Activated naive CD4-positive, alpha-beta T cell treated with anti-CD3 and anti-CD28 coated beads, Interleukin-2, amount 10 ng/mL, durations not matched to agents 7 days and 5 days (primary cell): ENCODE measurements around the gene GOSR2.

Experiments
- CTCF ChIA-PET: fragments of 350-600 bp; sonication (Branson Sonifier 250); formaldehyde crosslinking; loops from one replicate; lab custom pipeline; 2021; ENCODE audit warnings: antibody characterized with exemption; lab: Charles Lee
- DNase-seq: peaks from one replicate; pipeline ENCODE4 v3.0.0-alpha.2; 2020
- H3K27ac Mint-ChIP-seq: one replicate; pipeline ENCODE4 v1.8.0; 2021; ENCODE audit warnings: mild to moderate bottlenecking, moderate library complexity, mixed read lengths
- H3K27me3 Mint-ChIP-seq: one replicate; pipeline ENCODE4 v1.8.0; 2021; ENCODE audit warnings: mild to moderate bottlenecking, mixed read lengths
- H3K36me3 Mint-ChIP-seq: one replicate; pipeline ENCODE4 v1.8.0; 2021; ENCODE audit warnings: mixed read lengths
- H3K4me1 Mint-ChIP-seq: one replicate; pipeline ENCODE4 v1.8.0; 2021; ENCODE audit warnings: mixed read lengths
- H3K4me3 Mint-ChIP-seq: one replicate; pipeline ENCODE4 v1.8.0; 2021; ENCODE audit warnings: mild to moderate bottlenecking, moderate library complexity, mixed read lengths
- H3K9me3 Mint-ChIP-seq: one replicate; pipeline ENCODE4 v1.8.0; 2021; ENCODE audit warnings: mixed read lengths

The GOSR2 gene

DNA sequence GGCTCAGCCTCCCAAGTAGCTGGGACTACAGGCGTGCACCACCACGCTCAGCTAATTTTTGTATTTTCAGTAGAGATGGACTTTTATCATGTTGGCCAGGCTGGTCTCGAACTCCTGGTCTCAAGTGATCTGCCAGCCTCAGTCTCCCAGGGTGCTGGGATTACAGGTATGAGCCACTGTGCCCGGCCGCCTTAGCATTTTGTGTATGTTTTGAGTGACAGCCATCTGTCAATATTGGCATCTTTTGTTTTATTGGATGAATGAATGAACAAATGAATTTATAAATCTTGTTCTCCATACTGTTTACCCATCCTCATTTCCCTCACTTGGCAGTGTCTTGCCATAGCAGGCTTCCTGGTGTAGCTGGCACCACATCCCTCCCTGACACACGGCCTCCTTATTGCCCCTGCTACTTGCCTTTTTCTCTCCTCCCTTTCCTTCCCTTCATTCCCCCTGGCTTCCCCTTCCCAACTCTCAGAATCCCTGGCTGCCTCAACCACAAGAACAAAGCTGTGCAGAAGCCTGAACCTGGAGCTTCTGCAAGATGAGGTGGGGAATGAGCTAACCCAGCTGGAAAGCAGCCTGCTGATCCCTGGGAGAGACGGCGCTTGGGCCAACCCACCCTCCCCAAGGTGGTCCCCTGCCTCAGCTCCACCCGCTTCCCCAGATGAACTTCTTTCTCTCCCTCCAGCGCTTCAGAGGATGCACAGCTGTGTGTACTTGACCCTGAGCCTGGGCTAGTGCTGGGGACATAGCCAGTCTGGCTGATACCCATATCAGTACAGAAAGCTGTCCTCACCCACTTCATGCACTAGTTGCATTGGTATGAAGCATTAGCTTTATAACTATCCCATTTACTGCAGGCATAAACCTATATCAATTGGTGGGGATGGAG is 37.3 kb upstream of the GOSR2 start:
- CTCF ChIA-PET = interaction anchor here (2.0 kb wide), 1 partner anchor 50 kb away, joined by 6 read pairs; no protein-coding TSS in a partner anchor
- Mint-ChIP-seq H3K4me1 (no peaks in the 10 kb centered on the region), H3K4me3 (no peak overlapping the region), H3K27ac (no peak overlapping the region), H3K27me3 (peaks cover 39% of the 10 kb centered on the region), H3K9me3 (no peaks in the 10 kb centered on the region), H3K36me3 (no peaks in the 10 kb centered on the region)
- no peak for DNase-seq

DNA sequence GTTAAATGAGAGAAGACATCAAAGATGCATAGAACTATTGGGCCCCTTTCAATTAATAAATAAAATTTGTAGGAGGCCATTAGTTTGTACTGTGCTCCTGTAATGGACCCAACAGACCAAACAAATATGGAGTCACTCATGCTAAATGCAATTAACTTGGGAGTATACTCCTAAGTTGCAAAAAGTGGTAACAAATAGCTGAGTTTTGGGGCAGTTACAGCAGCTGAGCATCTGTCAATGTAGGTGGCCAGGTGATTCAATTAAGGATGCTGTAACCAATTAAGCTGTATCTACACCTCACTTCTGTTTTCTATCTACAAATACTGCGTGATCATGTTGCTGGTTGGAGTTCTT is 36.7 kb upstream of the GOSR2 start:
- H3K36me3 Mint-ChIP-seq = no peaks in the 10 kb centered on the region
- DNase-seq = no peak
- H3K4me3 Mint-ChIP-seq = no peak overlapping the region
- no peaks in the 10 kb centered on the region for H3K4me1 Mint-ChIP-seq
- H3K27ac Mint-ChIP-seq = no peak overlapping the region
- CTCF ChIA-PET = interaction anchor here (2.0 kb wide), 1 partner anchor 51 kb away, joined by 6 read pairs; no protein-coding TSS in a partner anchor
- H3K27me3 Mint-ChIP-seq = peaks cover 44% of the 10 kb centered on the region
- H3K9me3 Mint-ChIP-seq = no peaks in the 10 kb centered on the region

DNA sequence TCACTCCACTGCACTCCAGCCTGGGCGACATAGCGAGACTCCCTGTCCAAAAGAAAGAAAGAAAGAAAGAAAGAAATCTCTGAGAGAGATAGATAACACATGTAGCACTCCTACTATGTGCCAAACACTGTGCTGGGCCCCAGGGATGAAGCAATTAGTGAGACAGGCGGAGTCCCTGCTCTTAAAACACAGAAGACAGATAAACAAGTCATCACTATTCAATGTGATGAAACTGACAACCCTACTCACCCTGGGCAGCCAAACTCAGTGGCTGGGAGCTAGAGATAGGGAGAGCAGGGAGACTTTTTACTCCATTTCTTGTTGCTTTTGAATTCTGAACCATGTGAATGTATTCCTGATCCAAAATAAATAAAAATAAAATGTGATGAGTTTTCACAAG is 35.2 kb upstream of the GOSR2 start:
- H3K4me1 Mint-ChIP-seq = no peaks in the 10 kb centered on the region
- no peak for DNase-seq
- H3K36me3 Mint-ChIP-seq = no peaks in the 10 kb centered on the region
- H3K27me3 Mint-ChIP-seq = peaks cover 59% of the 10 kb centered on the region
- H3K4me3 Mint-ChIP-seq = no peak overlapping the region
- H3K27ac Mint-ChIP-seq = no peak overlapping the region
- CTCF ChIA-PET = no interaction called here
- H3K9me3 Mint-ChIP-seq = no peaks in the 10 kb centered on the region

DNA sequence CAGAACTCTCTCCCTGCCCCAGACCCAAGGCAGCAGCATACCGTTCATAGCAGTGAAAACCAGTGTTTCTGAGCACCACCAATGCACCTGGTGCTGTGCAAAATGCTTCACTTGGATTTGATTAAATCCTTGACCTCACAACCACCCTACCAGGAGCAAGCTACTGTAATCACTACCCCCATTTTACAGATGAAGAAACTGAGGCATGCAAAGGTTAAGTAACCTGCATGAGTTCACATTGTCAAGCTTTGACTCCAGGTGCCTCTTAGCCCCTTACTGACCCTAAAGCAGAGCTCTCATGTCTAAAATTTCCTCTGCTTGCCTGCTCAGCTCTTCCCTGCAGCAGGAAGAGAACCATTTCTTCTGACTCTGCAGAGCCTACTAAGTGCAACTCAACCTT is 34.2 kb upstream of the GOSR2 start:
- Mint-ChIP-seq H3K36me3 (no peaks in the 10 kb centered on the region), H3K4me1 (no peaks in the 10 kb centered on the region), H3K4me3 (no peak overlapping the region), H3K27me3 (peaks cover 69% of the 10 kb centered on the region), H3K9me3 (no peaks in the 10 kb centered on the region), H3K27ac (no peak overlapping the region)
- no peak for DNase-seq
- CTCF ChIA-PET = interaction anchor here (1.5 kb wide), 1 partner anchor 52 kb away, joined by 4 read pairs; no protein-coding TSS in a partner anchor

DNA sequence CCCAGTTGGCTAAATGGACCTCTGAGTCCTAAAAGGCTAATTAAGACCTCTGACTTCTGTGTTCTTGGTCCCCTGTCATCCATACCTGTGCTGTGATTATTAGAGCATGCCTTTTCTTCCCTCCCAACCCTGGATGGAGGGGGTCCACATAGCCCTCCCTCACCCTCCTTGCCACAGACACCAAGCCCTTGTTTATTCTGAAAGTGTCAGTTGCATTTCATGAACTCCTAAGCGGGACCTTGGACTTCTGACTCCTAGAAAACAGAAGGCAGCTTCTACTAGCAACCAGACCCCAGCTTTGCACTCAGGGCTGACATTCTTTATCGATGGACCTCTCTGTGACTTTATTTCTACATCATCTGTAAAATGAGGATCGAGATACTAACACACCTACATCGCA is 33.4 kb upstream of the GOSR2 start:
- Mint-ChIP-seq H3K27me3 (peaks cover 71% of the 10 kb centered on the region), H3K36me3 (no peaks in the 10 kb centered on the region), H3K27ac (no peak overlapping the region), H3K4me1 (no peaks in the 10 kb centered on the region), H3K4me3 (no peak overlapping the region), H3K9me3 (no peaks in the 10 kb centered on the region)
- no peak for DNase-seq
- CTCF ChIA-PET = interaction anchor here (1.5 kb wide), 1 partner anchor 51 kb away, joined by 4 read pairs; no protein-coding TSS in a partner anchor

DNA sequence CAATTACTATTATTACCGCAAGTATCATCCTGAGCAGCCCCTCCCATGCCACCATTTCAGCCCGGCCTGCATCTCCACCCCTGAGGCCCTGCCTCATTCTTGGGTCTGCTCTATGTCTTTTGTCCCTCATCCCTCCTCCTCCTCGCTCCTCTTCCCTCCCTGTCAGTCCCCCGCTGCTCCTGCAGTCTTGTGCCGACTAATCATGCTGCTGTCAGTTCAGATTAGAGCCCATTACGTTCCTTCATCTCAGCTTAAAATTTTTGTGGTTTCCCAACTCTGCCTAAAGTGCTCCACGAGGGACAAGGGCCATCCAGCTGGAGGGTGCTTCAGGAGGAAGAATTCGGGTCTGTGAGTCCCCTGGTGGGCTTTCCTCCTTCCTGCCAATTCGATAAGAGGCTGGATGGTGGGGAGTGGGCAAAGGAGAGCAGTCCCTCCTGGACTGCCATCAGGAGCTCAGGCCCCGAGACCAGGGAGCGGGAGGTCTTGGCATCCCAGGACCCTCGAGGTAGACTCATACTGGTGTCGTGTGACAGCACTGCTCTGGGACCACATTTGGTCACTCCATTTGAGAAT is 32.9 kb upstream of the GOSR2 start:
- DNase-seq = no peak
- no peaks in the 10 kb centered on the region for H3K4me1 Mint-ChIP-seq
- peaks cover 68% of the 10 kb centered on the region for H3K27me3 Mint-ChIP-seq
- no peaks in the 10 kb centered on the region for H3K36me3 Mint-ChIP-seq
- no peak overlapping the region for H3K27ac Mint-ChIP-seq
- no peaks in the 10 kb centered on the region for H3K9me3 Mint-ChIP-seq
- no peak overlapping the region for H3K4me3 Mint-ChIP-seq
- CTCF ChIA-PET = no interaction called here

DNA sequence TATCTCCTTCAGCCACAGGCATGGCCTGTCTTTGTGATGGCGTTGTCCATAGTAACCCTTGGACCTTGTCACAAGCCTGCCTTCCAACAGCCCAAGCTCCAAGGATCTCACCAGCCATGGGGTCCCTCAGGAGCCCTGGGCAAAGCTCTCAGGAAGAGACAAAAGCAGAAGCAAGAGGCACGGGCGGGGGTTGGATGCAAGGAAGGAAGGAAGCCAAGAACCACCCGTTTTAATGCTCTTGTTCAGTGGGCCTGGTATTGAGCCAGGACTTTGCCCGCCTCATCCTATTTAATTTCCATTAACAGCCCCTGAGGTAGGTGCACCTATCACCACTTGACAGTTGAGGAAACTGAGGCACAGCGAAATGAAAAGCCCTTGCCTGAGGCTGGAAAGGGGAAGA is 32.3 kb upstream of the GOSR2 start:
- Mint-ChIP-seq H3K36me3 (no peaks in the 10 kb centered on the region), H3K9me3 (no peaks in the 10 kb centered on the region), H3K27ac (no peak overlapping the region), H3K4me1 (no peaks in the 10 kb centered on the region), H3K27me3 (peaks cover 71% of the 10 kb centered on the region), H3K4me3 (no peak overlapping the region)
- no peak for DNase-seq
- CTCF ChIA-PET = no interaction called here

DNA sequence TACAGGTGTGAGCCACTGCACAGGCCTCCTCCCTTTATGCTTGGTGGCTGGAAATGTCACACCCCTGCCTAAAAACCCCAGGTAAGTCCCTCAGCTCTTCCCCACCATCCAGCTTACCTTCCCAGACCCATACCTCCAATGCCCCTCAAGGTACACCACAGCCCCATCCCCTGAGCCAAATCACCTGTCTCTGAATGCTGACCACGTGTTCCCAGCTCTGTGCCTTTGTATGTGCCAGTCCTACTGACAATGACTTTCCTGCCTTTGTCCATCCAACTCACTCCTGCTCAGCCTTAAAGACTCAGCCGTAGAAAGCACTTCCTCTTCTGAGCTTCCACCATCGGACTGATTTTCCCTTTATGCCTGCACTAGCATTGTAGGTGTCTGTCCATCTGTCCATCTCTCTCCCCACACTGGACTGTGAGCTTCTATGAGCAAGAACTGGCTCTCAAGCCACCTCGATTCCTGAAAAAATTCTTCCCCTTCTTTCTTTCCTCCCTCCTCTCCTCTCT is 30.7 kb upstream of the GOSR2 start:
- Mint-ChIP-seq H3K4me1 (no peaks in the 10 kb centered on the region), H3K4me3 (no peak overlapping the region), H3K27ac (no peak overlapping the region), H3K9me3 (no peaks in the 10 kb centered on the region), H3K36me3 (no peaks in the 10 kb centered on the region), H3K27me3 (peaks cover 80% of the 10 kb centered on the region)
- CTCF ChIA-PET = no interaction called here
- no peak for DNase-seq

DNA sequence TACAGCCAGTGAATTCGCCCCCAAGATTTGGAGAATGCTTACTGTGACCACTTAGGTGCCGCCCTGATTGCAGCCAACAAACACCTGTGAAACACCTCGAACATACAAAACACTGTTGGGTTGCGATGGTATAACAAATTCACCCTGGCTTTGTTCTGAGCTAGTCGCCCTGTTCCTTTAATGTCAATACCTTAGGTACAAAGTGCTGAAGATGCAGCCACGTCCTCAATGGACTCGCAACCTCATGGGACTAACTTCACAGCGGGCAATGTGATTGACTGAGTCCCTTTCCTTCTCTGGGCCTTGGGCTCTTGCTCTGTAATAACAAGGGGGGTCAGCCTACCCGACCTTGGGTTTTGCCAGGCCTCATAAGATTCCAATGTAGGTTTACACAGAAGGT is 28.9 kb upstream of the GOSR2 start:
- H3K27ac Mint-ChIP-seq = no peak overlapping the region
- no peaks in the 10 kb centered on the region for H3K36me3 Mint-ChIP-seq
- H3K4me3 Mint-ChIP-seq = no peak overlapping the region
- CTCF ChIA-PET = no interaction called here
- H3K4me1 Mint-ChIP-seq = no peaks in the 10 kb centered on the region
- peaks cover 65% of the 10 kb centered on the region for H3K27me3 Mint-ChIP-seq
- no peak for DNase-seq
- H3K9me3 Mint-ChIP-seq = no peaks in the 10 kb centered on the region

DNA sequence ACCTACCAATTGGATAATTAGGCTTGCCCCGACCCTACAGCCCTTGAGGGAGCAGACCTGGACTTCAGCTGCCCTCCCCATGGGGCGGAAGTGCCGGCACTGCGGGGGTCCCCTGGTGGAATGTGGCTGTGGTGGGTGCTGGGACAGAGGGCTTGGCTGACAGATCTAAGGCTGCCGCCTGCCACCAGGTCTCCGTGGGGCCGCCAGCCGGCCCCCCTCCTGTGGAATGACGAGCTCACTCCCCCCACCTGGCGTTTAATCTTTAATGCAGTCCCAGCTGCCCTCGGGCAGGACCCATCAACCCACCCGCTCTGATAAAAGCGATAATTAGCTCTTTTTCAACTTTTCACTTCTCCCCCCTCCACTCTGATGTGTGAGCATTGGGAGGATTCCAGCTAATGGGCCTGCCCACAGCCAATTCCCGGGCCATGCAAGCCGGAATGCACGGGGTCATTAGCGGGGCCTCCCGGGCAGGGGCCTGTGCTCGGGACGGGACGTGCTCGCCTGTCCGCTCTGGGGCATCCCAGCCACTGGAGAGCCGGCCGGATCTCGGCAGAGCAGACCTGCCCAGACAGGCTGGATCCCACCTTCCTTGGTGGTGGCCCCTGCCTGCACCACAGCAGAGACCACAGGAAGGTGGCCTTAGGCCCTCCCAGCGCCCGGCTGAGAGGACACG is 28.3 kb upstream of the GOSR2 start:
- Mint-ChIP-seq H3K36me3 (no peaks in the 10 kb centered on the region), H3K9me3 (no peaks in the 10 kb centered on the region), H3K27me3 (peaks cover 59% of the 10 kb centered on the region), H3K4me3 (no peak overlapping the region), H3K27ac (no peak overlapping the region), H3K4me1 (no peaks in the 10 kb centered on the region)
- DNase-seq = no peak
- CTCF ChIA-PET = interaction anchor here (1.1 kb wide), 1 partner anchor 18 kb away, joined by 3 read pairs; no protein-coding TSS in a partner anchor

DNA sequence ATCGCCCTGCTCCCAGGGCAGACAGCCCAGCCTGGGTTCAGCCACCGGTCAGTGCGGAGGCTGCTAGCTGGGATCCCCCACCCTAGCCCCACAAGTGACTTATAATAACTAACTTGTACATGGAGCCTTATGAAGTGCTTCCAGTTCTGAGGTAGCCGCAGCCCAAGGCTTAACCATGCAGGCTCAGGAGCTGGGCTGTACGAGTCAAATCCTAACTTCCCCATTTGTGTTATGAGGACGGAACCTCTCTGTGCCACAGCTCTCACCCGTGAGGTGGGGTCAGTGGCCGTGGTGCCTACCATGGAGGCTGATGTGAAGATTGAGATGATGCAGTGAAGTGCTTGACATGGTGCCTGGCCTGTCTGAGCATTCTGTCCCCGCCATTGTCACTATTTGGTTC is 27.8 kb upstream of the GOSR2 start:
- CTCF ChIA-PET = interaction anchor here (1.1 kb wide), 1 partner anchor 19 kb away, joined by 3 read pairs; no protein-coding TSS in a partner anchor
- no peak overlapping the region for H3K27ac Mint-ChIP-seq
- H3K4me1 Mint-ChIP-seq = no peaks in the 10 kb centered on the region
- no peak overlapping the region for H3K4me3 Mint-ChIP-seq
- peaks cover 57% of the 10 kb centered on the region for H3K27me3 Mint-ChIP-seq
- H3K36me3 Mint-ChIP-seq = no peaks in the 10 kb centered on the region
- no peak for DNase-seq
- H3K9me3 Mint-ChIP-seq = no peaks in the 10 kb centered on the region

DNA sequence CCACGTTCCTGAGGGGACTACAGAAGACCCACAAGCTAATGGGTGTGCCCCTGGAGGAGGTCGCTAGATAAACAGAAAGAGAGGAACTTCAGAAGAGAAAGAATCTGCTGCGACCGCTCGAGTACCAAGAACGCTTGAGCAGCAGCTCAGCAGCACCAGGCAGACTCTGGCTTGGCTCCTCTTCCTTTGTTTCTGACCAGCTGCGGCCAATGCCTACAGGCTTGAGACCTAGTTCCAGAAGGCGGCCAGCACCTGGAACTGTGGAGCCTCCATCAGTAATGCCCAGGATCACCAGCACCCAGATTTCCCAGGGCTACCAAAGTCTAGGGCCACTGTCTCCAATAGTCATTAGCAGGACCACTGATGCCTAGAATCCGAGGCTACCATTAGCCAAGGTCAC is 26.0 kb upstream of the GOSR2 start:
- Mint-ChIP-seq H3K27me3 (peaks cover 44% of the 10 kb centered on the region), H3K4me1 (no peaks in the 10 kb centered on the region), H3K27ac (no peak overlapping the region), H3K36me3 (no peaks in the 10 kb centered on the region), H3K9me3 (no peaks in the 10 kb centered on the region), H3K4me3 (no peak overlapping the region)
- no peak for DNase-seq
- CTCF ChIA-PET = interaction anchor here (0.9 kb wide), 1 partner anchor 55 kb away, joined by 3 read pairs; no protein-coding TSS in a partner anchor

DNA sequence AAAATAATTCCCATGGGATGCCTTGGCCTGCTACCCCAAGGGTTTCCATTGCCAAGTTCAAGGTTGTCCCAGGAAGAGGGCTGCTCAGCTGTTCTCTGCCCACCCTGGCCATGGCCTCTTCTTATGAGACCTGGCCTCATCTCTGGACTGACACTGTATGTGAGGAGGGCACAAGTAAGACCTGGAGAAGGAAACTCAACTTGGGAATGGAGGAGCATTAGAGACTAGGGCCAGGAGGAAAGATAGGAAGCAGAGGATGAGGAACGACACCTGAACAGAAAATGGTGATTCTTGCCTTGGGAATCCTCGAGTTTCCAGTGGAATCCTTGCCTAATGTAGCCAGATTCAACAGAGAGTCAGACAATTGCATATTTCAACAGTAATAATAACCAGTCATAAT is 24.6 kb upstream of the GOSR2 start:
- Mint-ChIP-seq H3K9me3 (no peaks in the 10 kb centered on the region), H3K27ac (no peak overlapping the region), H3K4me3 (no peak overlapping the region), H3K36me3 (no peaks in the 10 kb centered on the region), H3K4me1 (no peaks in the 10 kb centered on the region), H3K27me3 (peaks cover 30% of the 10 kb centered on the region)
- no peak for DNase-seq
- CTCF ChIA-PET = no interaction called here

DNA sequence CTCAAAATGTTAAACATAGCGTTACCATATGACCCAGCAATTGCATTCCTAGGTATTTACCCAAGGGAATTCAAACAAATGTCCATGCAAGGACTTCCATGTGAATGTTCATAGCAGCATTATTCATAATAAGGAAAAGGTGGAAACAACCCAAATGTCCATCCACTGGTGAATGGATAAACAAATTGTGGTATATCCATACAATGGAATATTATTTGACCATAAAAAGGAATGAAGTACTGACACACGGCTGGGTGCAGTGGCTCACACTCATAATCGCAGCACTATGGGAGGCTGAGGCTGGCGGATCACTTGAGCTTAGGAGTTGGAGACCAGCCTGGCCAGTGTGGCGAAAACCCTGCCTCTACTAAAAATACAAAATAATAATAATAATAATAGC is 24.1 kb upstream of the GOSR2 start:
- H3K4me1 Mint-ChIP-seq = no peaks in the 10 kb centered on the region
- no peak overlapping the region for H3K4me3 Mint-ChIP-seq
- peaks cover 28% of the 10 kb centered on the region for H3K27me3 Mint-ChIP-seq
- H3K9me3 Mint-ChIP-seq = no peaks in the 10 kb centered on the region
- no peak overlapping the region for H3K27ac Mint-ChIP-seq
- H3K36me3 Mint-ChIP-seq = no peaks in the 10 kb centered on the region
- CTCF ChIA-PET = no interaction called here
- no peak for DNase-seq
